Glutamatergic neuron (in vitro differentiated cells): ENCODE data around the gene DSG3. TPM values are rescaled to one million over a fixed set of nuclear protein-coding genes. Genes with fewer than 3 reads are reported as not detected.

Experiments used
- DNase-seq: peaks from one replicate; pipeline ENCODE4 v3.0.0; 2022
- H3K27ac Mint-ChIP-seq: one replicate; pipeline ENCODE4 v1.8.0; 2020; ENCODE audit warnings: mild to moderate bottlenecking, mixed read lengths, inconsistent platforms; ENCODE audit not compliant: unreplicated experiment
- H3K27me3 Mint-ChIP-seq: one replicate; pipeline ENCODE4 v1.8.0; 2020; ENCODE audit warnings: mild to moderate bottlenecking, moderate library complexity, mixed read lengths, inconsistent platforms; ENCODE audit not compliant: unreplicated experiment
- H3K36me3 Mint-ChIP-seq: one replicate; pipeline ENCODE4 v1.8.0; 2020; ENCODE audit warnings: mild to moderate bottlenecking, mixed read lengths, inconsistent platforms; ENCODE audit not compliant: unreplicated experiment
- H3K4me1 Mint-ChIP-seq: one replicate; pipeline ENCODE4 v1.8.0; 2020; ENCODE audit warnings: mild to moderate bottlenecking, low read depth, mixed read lengths, inconsistent platforms; ENCODE audit not compliant: unreplicated experiment
- H3K4me3 Mint-ChIP-seq: one replicate; pipeline ENCODE4 v1.8.0; 2020; ENCODE audit warnings: mild to moderate bottlenecking, mixed read lengths, inconsistent platforms; ENCODE audit not compliant: unreplicated experiment
- H3K9me3 Mint-ChIP-seq: one replicate; pipeline ENCODE4 v1.8.0; 2020; ENCODE audit warnings: mild to moderate bottlenecking, moderate library complexity, mixed read lengths, inconsistent platforms; ENCODE audit not compliant: unreplicated experiment
- total RNA-seq: library from RNA; stranded (reverse); fragmentation: NEBNext Ultra II Directional; extraction: Animal tissue kit (Norgen Biotek cat#: 25700); gene quantifications from one replicate; pipeline ENCODE4 v1.2.1, GENCODE V29; 2021; ENCODE audit not compliant: unreplicated experiment
- TF ChIP-seq, protein P1 (sequence below): fragments of 200-600 bp; sonication (generic); IDR thresholded peaks from one replicate; pipeline ENCODE4 v1.5.0; 2021; ENCODE audit not compliant: partially characterized antibody, unreplicated experiment

Gene DSG3
- total RNA-seq, 1 donor from 2014 or later: not detected

DNA sequence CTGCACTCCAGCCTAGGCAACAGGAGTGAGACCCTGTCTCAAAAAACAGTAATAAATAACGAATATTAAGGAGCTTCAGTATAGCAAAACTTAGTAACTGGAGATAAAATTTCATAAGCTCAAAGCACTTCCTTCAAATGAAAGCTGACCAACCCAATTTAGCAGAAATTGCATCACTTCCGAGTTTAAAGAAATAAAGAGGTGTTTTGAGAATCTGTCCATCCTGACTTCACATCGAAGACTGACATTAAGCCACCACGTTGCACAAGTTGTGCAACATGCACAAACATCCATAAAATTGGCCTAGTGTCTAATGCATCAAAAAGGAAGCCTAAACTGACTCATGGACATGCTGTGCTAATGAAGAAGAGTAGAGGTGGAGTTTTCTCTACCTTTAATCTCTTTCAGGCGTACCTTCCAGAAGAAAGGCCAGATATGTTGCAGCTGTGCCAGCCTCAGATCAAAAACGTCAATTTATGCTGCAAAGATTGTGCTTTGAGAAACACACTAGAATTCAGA, 7.7 kb upstream of the DSG3 start:
- no peak overlapping the region for H3K4me3 Mint-ChIP-seq
- no peaks in the 10 kb centered on the region for H3K4me1 Mint-ChIP-seq
- H3K27ac Mint-ChIP-seq: no peak overlapping the region
- H3K36me3 Mint-ChIP-seq: no peaks in the 10 kb centered on the region
- H3K27me3 Mint-ChIP-seq: no peaks in the 10 kb centered on the region
- TF ChIP-seq, protein P1, sequence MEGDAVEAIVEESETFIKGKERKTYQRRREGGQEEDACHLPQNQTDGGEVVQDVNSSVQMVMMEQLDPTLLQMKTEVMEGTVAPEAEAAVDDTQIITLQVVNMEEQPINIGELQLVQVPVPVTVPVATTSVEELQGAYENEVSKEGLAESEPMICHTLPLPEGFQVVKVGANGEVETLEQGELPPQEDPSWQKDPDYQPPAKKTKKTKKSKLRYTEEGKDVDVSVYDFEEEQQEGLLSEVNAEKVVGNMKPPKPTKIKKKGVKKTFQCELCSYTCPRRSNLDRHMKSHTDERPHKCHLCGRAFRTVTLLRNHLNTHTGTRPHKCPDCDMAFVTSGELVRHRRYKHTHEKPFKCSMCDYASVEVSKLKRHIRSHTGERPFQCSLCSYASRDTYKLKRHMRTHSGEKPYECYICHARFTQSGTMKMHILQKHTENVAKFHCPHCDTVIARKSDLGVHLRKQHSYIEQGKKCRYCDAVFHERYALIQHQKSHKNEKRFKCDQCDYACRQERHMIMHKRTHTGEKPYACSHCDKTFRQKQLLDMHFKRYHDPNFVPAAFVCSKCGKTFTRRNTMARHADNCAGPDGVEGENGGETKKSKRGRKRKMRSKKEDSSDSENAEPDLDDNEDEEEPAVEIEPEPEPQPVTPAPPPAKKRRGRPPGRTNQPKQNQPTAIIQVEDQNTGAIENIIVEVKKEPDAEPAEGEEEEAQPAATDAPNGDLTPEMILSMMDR: no peak
- H3K9me3 Mint-ChIP-seq: no peaks in the 10 kb centered on the region
- DNase-seq: no peak

DNA sequence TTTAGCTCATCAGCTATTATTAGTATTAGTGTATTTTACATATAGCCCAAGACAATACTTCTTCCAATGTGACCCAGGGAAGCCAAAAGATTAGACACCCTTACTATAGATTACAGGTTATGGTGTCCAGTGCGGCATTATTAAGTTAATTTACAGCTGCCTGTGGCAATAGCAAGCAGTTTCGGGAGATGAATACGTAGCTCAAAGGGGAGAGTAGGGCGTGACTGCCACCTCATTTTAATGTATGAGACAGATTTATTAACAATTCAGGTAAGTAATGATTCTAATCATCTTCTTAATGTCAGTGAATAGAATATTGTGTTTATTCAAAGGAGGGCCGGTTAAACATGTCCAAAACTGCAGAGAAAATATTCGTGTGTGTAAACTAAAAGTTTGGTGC, 6.8 kb upstream of the DSG3 start:
- TF ChIP-seq, protein P1: no peak
- Mint-ChIP-seq H3K27ac (no peak overlapping the region), H3K4me3 (no peak overlapping the region), H3K36me3 (no peaks in the 10 kb centered on the region), H3K4me1 (no peaks in the 10 kb centered on the region), H3K9me3 (no peaks in the 10 kb centered on the region), H3K27me3 (no peaks in the 10 kb centered on the region)
- no peak for DNase-seq

DNA sequence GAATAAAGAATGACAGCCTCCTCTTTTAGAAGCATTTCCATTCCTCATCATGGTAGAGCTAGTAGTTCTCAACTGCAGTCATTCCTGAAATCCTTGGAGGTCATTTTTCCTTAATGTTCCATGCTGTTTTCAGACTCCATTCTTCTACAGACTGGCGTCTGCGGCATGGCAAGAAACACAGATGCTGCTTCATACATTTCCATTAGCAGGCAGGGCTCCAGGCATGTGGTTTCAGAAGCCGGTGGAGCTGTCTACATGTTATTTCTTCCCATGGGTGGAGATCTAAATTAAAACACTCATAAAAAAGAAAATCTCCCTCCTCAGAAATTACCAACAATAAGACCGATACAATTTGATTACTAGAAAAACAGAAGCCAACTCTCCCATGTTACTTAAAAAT, 6.0 kb upstream of the DSG3 start:
- H3K27me3 Mint-ChIP-seq: no peaks in the 10 kb centered on the region
- H3K36me3 Mint-ChIP-seq: no peaks in the 10 kb centered on the region
- H3K27ac Mint-ChIP-seq: no peak overlapping the region
- TF ChIP-seq, protein P1: no peak
- DNase-seq: no peak
- no peaks in the 10 kb centered on the region for H3K4me1 Mint-ChIP-seq
- no peaks in the 10 kb centered on the region for H3K9me3 Mint-ChIP-seq
- H3K4me3 Mint-ChIP-seq: no peak overlapping the region

DNA sequence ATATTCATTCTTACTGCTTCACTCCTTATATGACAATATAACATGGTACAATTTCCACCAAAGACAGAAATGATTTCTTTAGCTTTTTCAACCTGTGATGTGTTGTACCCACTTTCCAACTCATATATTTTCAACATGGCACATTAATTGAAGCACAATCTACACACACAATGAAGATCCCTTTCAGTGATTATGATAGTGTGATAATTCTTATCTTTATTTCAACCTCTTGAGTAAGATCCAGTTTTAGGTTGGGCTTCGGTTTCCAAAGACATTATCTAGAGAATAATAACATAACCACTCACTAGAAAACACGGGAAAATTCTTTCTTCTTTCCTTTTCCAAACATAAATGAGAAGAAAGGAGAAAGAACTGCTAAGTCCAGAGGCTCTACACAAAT, 3.4 kb upstream of the DSG3 start:
- H3K9me3 Mint-ChIP-seq: no peaks in the 10 kb centered on the region
- H3K27me3 Mint-ChIP-seq: no peaks in the 10 kb centered on the region
- no peak overlapping the region for H3K27ac Mint-ChIP-seq
- TF ChIP-seq, protein P1: no peak
- no peaks in the 10 kb centered on the region for H3K36me3 Mint-ChIP-seq
- no peak for DNase-seq
- no peak overlapping the region for H3K4me3 Mint-ChIP-seq
- no peaks in the 10 kb centered on the region for H3K4me1 Mint-ChIP-seq

DNA sequence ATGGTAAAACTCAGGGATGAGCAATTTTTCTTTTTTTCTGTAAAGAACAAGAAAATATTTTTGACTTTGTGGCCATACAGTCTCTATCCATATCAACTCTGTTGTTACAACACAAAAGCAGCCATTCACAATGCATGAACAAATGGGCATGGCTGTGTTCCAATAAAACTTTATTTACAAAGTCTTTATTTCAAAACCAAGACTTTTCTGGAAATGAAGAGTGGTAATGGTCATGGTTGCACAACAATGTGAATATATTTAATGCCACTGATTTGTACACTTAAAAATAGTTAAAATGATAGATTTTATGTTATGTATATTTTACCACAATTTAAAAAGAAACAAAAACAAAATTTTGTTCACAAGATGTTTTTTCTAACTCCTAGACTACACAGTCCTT, 1.6 kb upstream of the DSG3 start:
- Mint-ChIP-seq H3K27ac (no peak overlapping the region), H3K4me1 (no peaks in the 10 kb centered on the region), H3K36me3 (no peaks in the 10 kb centered on the region), H3K27me3 (no peaks in the 10 kb centered on the region), H3K4me3 (no peak overlapping the region), H3K9me3 (no peaks in the 10 kb centered on the region)
- DNase-seq: no peak
- TF ChIP-seq, protein P1: no peak
